ENCODE results near the gene RPA4. TPM values are rescaled to one million over a fixed set of nuclear protein-coding genes. Genes with fewer than 3 reads are reported as not detected.

RPA4 gene
- 0.28 TPM in 1 of 2 replicates, not detected in the other for total RNA-seq

DNA sequence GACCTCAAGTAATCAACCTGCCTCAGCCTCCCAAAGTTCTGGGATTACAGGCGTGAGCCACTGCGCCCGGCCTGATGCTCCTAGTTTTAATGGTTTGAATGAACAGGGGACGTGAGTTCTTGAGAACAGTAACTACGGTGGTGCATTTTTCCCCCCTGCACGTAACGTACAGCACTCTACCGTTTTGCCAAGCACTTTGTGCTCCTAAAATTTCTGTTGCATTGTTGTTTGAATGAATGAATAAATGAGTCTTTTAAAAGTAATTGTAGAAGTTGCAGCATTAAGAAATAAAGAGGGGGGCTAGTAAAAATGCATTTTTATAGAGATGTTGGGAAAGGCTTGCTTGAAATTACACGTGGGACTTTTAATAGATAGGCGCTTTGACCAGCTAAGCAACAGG lies at the start of gene RPA4:
Gene RPA4 (plus strand): TSS at position 301 of the 400 bp plus-strand sequence. CDS start 403 bp downstream, outside the sequence.

Other genes with a start within 250 kb of the RPA4 start
- gene DIAPH2, start 199.1 kb upstream of the RPA4 start, total RNA-seq: 7.0 and 10.2 TPM in 2 replicates